Spleen (tissue), 11 donors: ENCODE data around the gene HIGD1A. TPM values are rescaled to one million over a fixed set of nuclear protein-coding genes. Genes with fewer than 3 reads are reported as not detected.
A peak's percentile ranks its signal among the peaks of the same experiment; 100 is the strongest.

Experiments
- DNase-seq: peaks from one replicate; pipeline ENCODE4 v3.0.0-alpha.2; 2020
- H3K27ac ChIP-seq, 8 donors: fragments of 200-600 bp; sonication (generic) in 7 of 8; 1 replicate in 4 of 8; 2 replicates in 4 of 8; pipeline versions ENCODE4 v1.5.0 to v1.8.0; 2016 to 2021; ENCODE audit warnings: inconsistent platforms in 4 of 8, mild to moderate bottlenecking in 4 of 8, moderate library complexity in 1 of 8
- H3K27me3 ChIP-seq, 7 donors: fragments of 200-600 bp; sonication (generic) in 6 of 7; replicated peaks in 1 of 7; 1 replicate in 4 of 7; 2 replicates in 3 of 7; pipeline versions ENCODE4 v1.5.0 to v1.8.0; 2016 to 2021; ENCODE audit warnings: inconsistent platforms in 3 of 7, mild to moderate bottlenecking in 1 of 7
- H3K36me3 ChIP-seq, 6 donors: fragments of 200-600 bp; sonication (generic) in 5 of 6; 1 replicate in 4 of 6; 2 replicates in 2 of 6; pipeline versions ENCODE4 v1.5.0 to v1.8.0; 2016 to 2021; ENCODE audit warnings: inconsistent platforms in 2 of 6
- H3K4me1 ChIP-seq, 6 donors: fragments of 200-600 bp; sonication (generic) in 5 of 6; 1 replicate in 3 of 6; 2 replicates in 3 of 6; pipeline versions ENCODE4 v1.5.0 to v1.8.0; 2016 to 2021; ENCODE audit warnings: inconsistent platforms in 3 of 6
- H3K4me3 ChIP-seq, 8 donors: fragments of 200-600 bp; sonication (generic) in 7 of 8; 1 replicate in 4 of 8; 2 replicates in 4 of 8; pipeline versions ENCODE4 v1.5.0 to v1.8.0; 2016 to 2021; ENCODE audit warnings: inconsistent platforms in 4 of 8, mild to moderate bottlenecking in 4 of 8, moderate library complexity in 2 of 8
- H3K9me3 ChIP-seq, 8 donors: fragments of 200-600 bp; sonication (generic) in 7 of 8; 1 replicate in 4 of 8; 2 replicates in 4 of 8; pipeline versions ENCODE4 v1.5.0 to v1.8.0; 2016 to 2021; ENCODE audit warnings: inconsistent platforms in 4 of 8
- POLR2A ChIP-seq, 3 donors: fragments of 450-650 bp; IDR thresholded peaks; one replicate each; pipeline ENCODE4 v1.5.1; 2017; ENCODE audit warnings: antibody characterized with exemption in 3 of 3, mild to moderate bottlenecking in 1 of 3
- POLR2AphosphoS5 ChIP-seq, 3 donors: sonication (generic); formaldehyde crosslinking; IDR thresholded peaks; one replicate each; pipeline ENCODE4 v1.5.1; 2017; ENCODE audit warnings: antibody characterized with exemption in 3 of 3
- WGBS, 5 donors: extraction: QIAGEN DNeasy Blood & Tissue Kit in 3 of 5; methylation state at CpG; one replicate each; pipeline versions ENCODE4 v1.1.5 to v1.1.7; 2013 to 2018; 5-methylcytosine and 5-hydroxymethylcytosine counted together
- intact Hi-C: fragments of 100-400 bp; cut with DNase I; formaldehyde crosslinking; loops from one replicate; pipeline ENCODE4 v1.15.0; 2023; ENCODE audit warnings: low total_unique reads
- polyA plus RNA-seq, 3 donors: library from polyadenylated mRNA; stranded (reverse); fragments of 200-250 nt; gene quantifications; one replicate each; pipeline ENCODE4 v1.2.1, GENCODE V29; 2013
- total RNA-seq, 7 donors: library from RNA; depleted of rRNA in 3 of 7; stranded (reverse); fragments of >200 nt in 3 of 7; fragmentation: NEBNext Ultra II Directional in 4 of 7; extraction: Animal tissue kit (Norgen Biotek cat#: 25700) in 4 of 7; gene quantifications; one replicate each; pipeline versions ENCODE4 v1.1.0 to v1.2.1, GENCODE V29; 2016 to 2021
- TF ChIP-seq, protein P1 (sequence below), 11 experiments: fragments of 200-600 bp in 7 of 11; fragments of 450-650 bp in 4 of 11; sonication (generic) in 4 of 11; IDR thresholded peaks in 8 of 11; conservative IDR thresholded peaks in 3 of 11; 1 replicate in 7 of 11; 2 replicates in 4 of 11; pipeline versions ENCODE4 v1.4.0 to v1.8.0; 2016 to 2021; ENCODE audit warnings: antibody characterized with exemption in 11 of 11, inconsistent platforms in 4 of 11, mild to moderate bottlenecking in 1 of 11
- donor health status: healthy with polysubstance abuse.
- donor health status: DM: no; HTN: no; CAD: no; lungs with moderate emphysema.
- donor health status: DM: no; HTN: no; CAD: no.
- donor health status: Bipolar disorder and iron deficiency.
- donor health status: healthy.
- donor health status: DM: no; HTN: no; CAD: no.
- donor health status: DM: yes; HTN: yes; CAD: no.

The HIGD1A gene
- total and polyA plus RNA-seq, 10 donors, result 39.4 to 89.0 (median 59.6) TPM

DNA sequence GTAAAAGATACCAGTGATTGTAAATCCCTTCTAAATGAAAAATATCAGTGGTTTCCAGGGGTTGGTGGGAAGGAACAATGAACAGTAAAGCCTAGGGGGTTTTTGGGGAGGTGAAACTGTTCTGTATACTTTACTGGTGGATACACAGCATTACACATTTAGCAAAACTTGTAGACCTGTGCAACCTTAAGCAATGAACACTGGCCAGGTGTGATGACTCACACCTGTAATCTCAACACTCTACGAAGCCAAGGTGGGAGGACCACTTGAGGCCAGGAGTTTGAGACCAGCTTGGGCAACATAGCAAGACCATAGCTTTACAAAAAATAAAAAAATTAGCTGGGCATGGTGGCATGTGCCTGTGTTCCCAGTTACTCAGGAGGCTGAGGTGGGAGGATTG, 33.0 kb downstream of the HIGD1A start:
- no peak for TF ChIP-seq POLR2AphosphoS5 (IDR thresholded peaks at IDR 0.05)
- no peak for TF ChIP-seq POLR2A (IDR thresholded peaks at IDR 0.05)
- TF ChIP-seq, protein P1, sequence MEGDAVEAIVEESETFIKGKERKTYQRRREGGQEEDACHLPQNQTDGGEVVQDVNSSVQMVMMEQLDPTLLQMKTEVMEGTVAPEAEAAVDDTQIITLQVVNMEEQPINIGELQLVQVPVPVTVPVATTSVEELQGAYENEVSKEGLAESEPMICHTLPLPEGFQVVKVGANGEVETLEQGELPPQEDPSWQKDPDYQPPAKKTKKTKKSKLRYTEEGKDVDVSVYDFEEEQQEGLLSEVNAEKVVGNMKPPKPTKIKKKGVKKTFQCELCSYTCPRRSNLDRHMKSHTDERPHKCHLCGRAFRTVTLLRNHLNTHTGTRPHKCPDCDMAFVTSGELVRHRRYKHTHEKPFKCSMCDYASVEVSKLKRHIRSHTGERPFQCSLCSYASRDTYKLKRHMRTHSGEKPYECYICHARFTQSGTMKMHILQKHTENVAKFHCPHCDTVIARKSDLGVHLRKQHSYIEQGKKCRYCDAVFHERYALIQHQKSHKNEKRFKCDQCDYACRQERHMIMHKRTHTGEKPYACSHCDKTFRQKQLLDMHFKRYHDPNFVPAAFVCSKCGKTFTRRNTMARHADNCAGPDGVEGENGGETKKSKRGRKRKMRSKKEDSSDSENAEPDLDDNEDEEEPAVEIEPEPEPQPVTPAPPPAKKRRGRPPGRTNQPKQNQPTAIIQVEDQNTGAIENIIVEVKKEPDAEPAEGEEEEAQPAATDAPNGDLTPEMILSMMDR (IDR thresholded peaks at IDR 0.05 in 8 of 11, conservative IDR thresholded peaks at IDR 0.05 in 3 of 11), result no peak
- Histone ChIP-seq H3K4me3 (no peak overlapping the region), H3K9me3 (peaks cover 0 to 7% (median 0%) of the 10 kb centered on the region in 8 donors), H3K27ac (no peak overlapping the region), H3K36me3 (no peaks in the 10 kb centered on the region), H3K27me3 (no peaks in the 10 kb centered on the region), H3K4me1 (peaks cover 3 to 22% (median 10%) of the 10 kb centered on the region in 6 donors)
- 76 to 100% (median 86%) methylated on average over 1 of the region's 1 CpG for WGBS, 5 donors
- no peak for DNase-seq
- intact Hi-C loops, result no loop called here

DNA sequence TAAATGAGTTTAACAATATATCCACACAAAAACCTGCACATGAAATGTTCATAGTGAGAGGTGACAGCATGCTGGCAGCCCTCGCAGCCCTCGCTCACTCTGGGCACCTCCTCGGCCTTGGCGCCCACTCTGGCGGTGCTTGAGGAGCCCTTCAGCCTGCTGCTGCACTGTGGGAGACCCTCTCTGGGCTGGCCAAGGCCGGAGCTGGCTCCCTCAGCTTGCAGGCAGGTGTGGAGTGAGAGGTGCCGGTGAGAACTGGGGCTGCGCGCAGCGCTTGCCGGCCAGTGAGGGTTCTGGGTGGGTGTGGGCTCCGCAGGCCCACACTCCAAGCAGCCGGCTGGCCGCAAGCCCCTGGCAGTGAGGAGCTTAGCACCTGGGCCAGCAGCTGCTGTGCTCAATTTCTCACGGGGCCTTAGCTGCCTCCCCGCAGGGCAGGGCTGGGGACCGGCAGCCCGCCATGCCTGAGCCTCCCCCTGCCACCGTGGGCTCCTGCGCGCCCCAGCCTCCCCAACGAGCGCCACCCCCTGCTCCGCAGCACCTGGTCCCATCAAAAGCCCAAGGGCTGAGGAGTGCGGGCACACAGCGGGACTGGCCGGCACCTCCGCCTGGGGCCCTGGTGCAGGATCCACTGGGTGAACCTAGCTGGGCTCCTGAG, 34.7 kb downstream of the HIGD1A start:
- Histone ChIP-seq H3K9me3 (peaks cover 0 to 7% (median 0%) of the 10 kb centered on the region in 8 donors), H3K27ac (no peak overlapping the region), H3K4me1 (peaks cover 3 to 36% (median 10%) of the 10 kb centered on the region in 6 donors), H3K27me3 (no peaks in the 10 kb centered on the region), H3K4me3 (no peak overlapping the region), H3K36me3 (no peaks in the 10 kb centered on the region)
- WGBS, 5 donors, result 78 to 96% (median 95%) methylated on average over 6 to 28 of the region's 28 CpGs
- TF ChIP-seq POLR2A (IDR thresholded peaks at IDR 0.05) (no peak), POLR2AphosphoS5 (IDR thresholded peaks at IDR 0.05) (no peak)
- TF ChIP-seq, protein P1 (IDR thresholded peaks at IDR 0.05 in 8 of 11, conservative IDR thresholded peaks at IDR 0.05 in 3 of 11), result no peak
- intact Hi-C loops, result no loop called here
- DNase-seq, result peak; percentile 76

DNA sequence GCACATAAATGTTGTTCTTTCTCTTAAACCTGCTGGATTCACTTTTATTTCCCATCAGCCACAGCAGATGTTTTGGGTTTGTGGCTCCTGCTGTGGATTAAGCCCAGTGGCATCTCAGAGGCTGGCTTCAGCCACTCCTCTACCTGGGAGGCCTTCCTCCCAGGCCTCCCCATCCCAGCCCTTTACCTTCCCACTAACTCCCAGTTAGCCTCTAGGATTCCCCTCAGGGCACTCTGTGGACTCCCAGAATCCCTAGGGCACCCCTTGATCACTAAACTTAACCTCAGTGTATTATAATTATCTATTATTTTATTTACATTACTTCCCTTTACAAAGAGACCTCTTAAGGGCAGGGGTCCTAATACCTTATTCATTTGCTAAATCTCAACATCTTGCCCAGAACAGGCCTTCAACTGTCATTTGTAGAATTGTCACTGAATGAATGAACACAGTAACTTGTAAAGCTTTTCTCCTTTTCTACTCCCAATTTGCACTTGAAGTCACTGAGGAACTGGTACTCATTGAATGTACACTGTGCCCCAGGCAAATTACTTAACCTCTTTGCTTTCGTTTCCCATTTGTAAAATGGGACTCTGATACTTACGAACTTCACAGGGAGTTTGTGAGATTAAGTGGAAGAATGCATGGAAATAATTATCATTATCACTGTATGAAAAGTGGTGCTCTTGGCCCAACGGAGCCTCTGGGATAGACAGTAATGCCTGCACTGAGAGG, 39.6 kb downstream of the HIGD1A start:
- peak overlapping the region in 4 of 8 donors; percentile 6 to 58 (median 52) for H3K27ac ChIP-seq
- no peak overlapping the region for H3K4me3 ChIP-seq
- peaks cover 0 to 43% (median 3%) of the 10 kb centered on the region in 6 donors for H3K4me1 ChIP-seq
- no peak for DNase-seq
- intact Hi-C loops, result no loop called here
- TF ChIP-seq POLR2AphosphoS5 (IDR thresholded peaks at IDR 0.05) (no peak), POLR2A (IDR thresholded peaks at IDR 0.05) (no peak)
- TF ChIP-seq, protein P1 (IDR thresholded peaks at IDR 0.05 in 8 of 11, conservative IDR thresholded peaks at IDR 0.05 in 3 of 11), result no peak
- no peaks in the 10 kb centered on the region for H3K36me3 ChIP-seq
- 76 to 84% (median 81%) methylated on average over 3 of the region's 3 CpGs for WGBS, 5 donors
- no peaks in the 10 kb centered on the region for H3K27me3 ChIP-seq
- H3K9me3 ChIP-seq, result peaks cover 0 to 3% (median 0%) of the 10 kb centered on the region in 8 donors

DNA sequence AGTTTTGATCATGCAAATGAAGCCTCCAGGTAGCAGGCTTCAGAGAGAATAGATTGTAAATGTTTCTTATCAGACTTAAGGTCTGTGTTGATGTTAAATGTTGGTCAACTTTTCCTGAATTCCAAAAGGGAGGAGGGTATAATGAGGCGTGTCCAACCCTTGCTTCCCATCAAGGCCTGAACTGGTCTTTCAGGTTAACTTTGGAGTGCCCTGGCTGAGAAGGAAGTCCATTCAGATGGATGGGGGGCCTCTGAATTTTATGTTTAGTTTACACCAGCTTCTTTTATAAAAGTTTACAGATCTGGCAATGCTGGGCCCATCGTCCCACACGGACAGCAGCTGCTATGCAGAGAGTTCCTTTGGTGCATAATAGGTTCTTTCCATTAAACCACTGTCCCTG, 40.2 kb downstream of the HIGD1A start:
- no peak for DNase-seq
- TF ChIP-seq POLR2AphosphoS5 (IDR thresholded peaks at IDR 0.05), result no peak
- TF ChIP-seq, protein P1 (IDR thresholded peaks at IDR 0.05 in 8 of 11, conservative IDR thresholded peaks at IDR 0.05 in 3 of 11), result no peak
- no peak for TF ChIP-seq POLR2A (IDR thresholded peaks at IDR 0.05)
- 82 to 95% (median 92%) methylated on average over 3 of the region's 3 CpGs for WGBS, 5 donors
- Histone ChIP-seq H3K27ac (peak overlapping the region in 2 of 8 donors; percentile 6 to 58), H3K27me3 (no peaks in the 10 kb centered on the region), H3K4me3 (no peak overlapping the region), H3K36me3 (no peaks in the 10 kb centered on the region), H3K9me3 (no peaks in the 10 kb centered on the region), H3K4me1 (peaks cover 0 to 43% (median 3%) of the 10 kb centered on the region in 6 donors)
- intact Hi-C loops, result no loop called here
